Keratinocyte (primary cell): Measurements from ENCODE around the gene FHIT. TPM values are rescaled to one million over a fixed set of nuclear protein-coding genes. Genes with fewer than 3 reads are reported as not detected.

ENCODE experiments used
- DNase-seq: peaks from one replicate; pipeline ENCODE4 v3.0.0-alpha.2; 2011; ENCODE audit warnings: low read depth, missing footprints, low spot score
- FAIRE-seq: peaks from 2 replicates; lab custom pipeline; 2011; peaks lifted over from hg19 to GRCh38; lab: Jason Lieb, UNC
- H2AFZ ChIP-seq: 2 replicates; pipeline ENCODE4 v1.6.0; 2012; ENCODE audit warnings: low read length, control low read depth, inconsistent platforms; ENCODE audit not compliant: control insufficient read depth
- H3K27ac ChIP-seq: 2 replicates; pipeline ENCODE4 v1.5.1; 2011; ENCODE audit warnings: low read length; ENCODE audit not compliant: control insufficient read depth, insufficient read depth
- H3K27me3 ChIP-seq: 3 replicates; pipeline ENCODE4 v1.6.0; 2011; ENCODE audit warnings: low read length; ENCODE audit not compliant: control insufficient read depth, insufficient read depth; ENCODE audit errors: extremely low read depth
- H3K36me3 ChIP-seq, 2 experiments: 2 replicates in 1 of 2; 3 replicates in 1 of 2; pipeline ENCODE4 v1.5.1; 2011; ENCODE audit warnings: low read length in 2 of 2, mild to moderate bottlenecking in 1 of 2; ENCODE audit not compliant: control insufficient read depth in 2 of 2, insufficient read depth in 2 of 2; ENCODE audit errors: extremely low read depth in 1 of 2
- H3K4me1 ChIP-seq: 3 replicates; pipeline ENCODE4 v1.5.1; 2011; ENCODE audit warnings: low read length; ENCODE audit not compliant: control insufficient read depth, insufficient read depth; ENCODE audit errors: extremely low read depth
- H3K4me2 ChIP-seq: 3 replicates; pipeline ENCODE4 v1.6.0; 2011; ENCODE audit warnings: low read depth, low read length; ENCODE audit not compliant: control insufficient read depth, insufficient read depth; ENCODE audit errors: extremely low read depth
- H3K4me3 ChIP-seq, 3 experiments: fragments of 200-600 bp in 1 of 3; sonication (generic) in 1 of 3; 2 replicates in 2 of 3; 3 replicates in 1 of 3; pipeline ENCODE4 v1.5.1; 2011 to 2016; ENCODE audit warnings: low read length in 3 of 3, mild to moderate bottlenecking in 3 of 3, control low read depth in 2 of 3, inconsistent platforms in 1 of 3, low read depth in 1 of 3, mixed read lengths in 1 of 3, mixed run types in 1 of 3, moderate library complexity in 1 of 3; ENCODE audit not compliant: control insufficient read depth in 2 of 3, insufficient read depth in 2 of 3; ENCODE audit errors: extremely low read depth in 1 of 3
- H3K79me2 ChIP-seq: 2 replicates; pipeline ENCODE4 v1.6.0; 2012; ENCODE audit warnings: low read length; ENCODE audit not compliant: control insufficient read depth, insufficient read depth
- H3K9ac ChIP-seq: 3 replicates; pipeline ENCODE4 v1.6.0; 2011; ENCODE audit warnings: low read length; ENCODE audit not compliant: control insufficient read depth, insufficient read depth; ENCODE audit errors: extremely low read depth
- H3K9me1 ChIP-seq: 3 replicates; pipeline ENCODE4 v1.6.0; 2011; ENCODE audit warnings: low read length; ENCODE audit not compliant: control insufficient read depth, insufficient read depth; ENCODE audit errors: extremely low read depth
- H3K9me3 ChIP-seq: 2 replicates; pipeline ENCODE4 v1.5.1; 2012; ENCODE audit warnings: low read depth, low read length; ENCODE audit not compliant: control insufficient read depth
- H4K20me1 ChIP-seq: 3 replicates; pipeline ENCODE4 v1.6.0; 2011; ENCODE audit warnings: low read length; ENCODE audit not compliant: control insufficient read depth, insufficient read depth; ENCODE audit errors: extremely low read depth
- CTCF ChIP-seq, 3 experiments: IDR thresholded peaks in 1 of 3; conservative IDR thresholded peaks in 1 of 3; optimal IDR thresholded peaks in 1 of 3; 2 replicates in 2 of 3; 3 replicates in 1 of 3; pipeline versions ENCODE3 to v1.5.1; 2011; ENCODE audit warnings: low read length in 3 of 3, mild to moderate bottlenecking in 3 of 3, moderate library complexity in 2 of 3, control low read depth in 1 of 3, inconsistent platforms in 1 of 3; ENCODE audit not compliant: insufficient read depth in 2 of 3; ENCODE audit errors: extremely low read depth in 1 of 3
- EZH2 ChIP-seq: IDR thresholded peaks from one replicate; pipeline ENCODE4 v1.6.1; 2012; ENCODE audit warnings: inconsistent platforms, mild to moderate bottlenecking, low read length, moderate library complexity
- dilution Hi-C: fragments of 300-500 bp; cut with MboI; formaldehyde crosslinking; loops from one replicate; pipeline ENCODE4 v1.7.0; 2020; ENCODE audit warnings: low sequenced_read_pairs; ENCODE audit not compliant: extremely low pct_ligation_motif_present
- polyA plus RNA-seq, 5 experiments: library from polyadenylated mRNA; depleted of rRNA in 3 of 5; stranded (reverse) in 3 of 5; stranded (forward) in 1 of 5; unstranded in 1 of 5; fragments of >200 nt; gene quantifications; 1 replicate in 1 of 5; 2 replicates in 3 of 5; 3 replicates in 1 of 5; pipeline versions ENCODE4 v1.2.1 to v1.2.3, GENCODE V29; 2011 to 2012; ENCODE audit warnings: missing spikeins in 2 of 5, low read depth in 1 of 5, low replicate concordance in 1 of 5

The FHIT gene
- polyA plus RNA-seq, 1 donor (not counting 4 experiments of a cell fraction or from before 2014, with no cell fraction given) = 2.2 TPM

- Histone ChIP-seq H3K36me3 (no peaks in the 10 kb centered on the region), H2AFZ (no peak overlapping the region), H3K9ac (no peak overlapping the region), H4K20me1 (no peaks in the 10 kb centered on the region), H3K79me2 (no peaks in the 10 kb centered on the region), H3K9me3 (no peaks in the 10 kb centered on the region), H3K27me3 (no peaks in the 10 kb centered on the region), H3K4me3 (no peak overlapping the region), H3K27ac (no peak overlapping the region), H3K4me2 (no peak overlapping the region), H3K4me1 (no peaks in the 10 kb centered on the region), H3K9me1 (no peaks in the 10 kb centered on the region)
- DNase-seq = no peak
- FAIRE-seq = no peak
- dilution Hi-C loops = no loop called here
- TF ChIP-seq CTCF (optimal IDR thresholded peaks at IDR 0.05 in 1 of 3, IDR thresholded peaks at IDR 0.05 in 1 of 3, conservative IDR thresholded peaks at IDR 0.05 in 1 of 3; ENCODE audit: extremely low read depth in 1 of 3, insufficient read depth in 2 of 3, low read length in 3 of 3) (no peak), EZH2 (no peak)
These were observed 1022.4 kb downstream of the FHIT start for GRCh38 chr3:60228823-60229222.

GRCh38 chr3:60226912-60227311 lies 1024.3 kb downstream of the FHIT start:
- H4K20me1 ChIP-seq = no peaks in the 10 kb centered on the region
- no peaks in the 10 kb centered on the region for H3K4me1 ChIP-seq
- H3K9me3 ChIP-seq = no peaks in the 10 kb centered on the region
- no peaks in the 10 kb centered on the region for H3K79me2 ChIP-seq
- TF ChIP-seq CTCF (optimal IDR thresholded peaks at IDR 0.05 in 1 of 3, IDR thresholded peaks at IDR 0.05 in 1 of 3, conservative IDR thresholded peaks at IDR 0.05 in 1 of 3; ENCODE audit: extremely low read depth in 1 of 3, insufficient read depth in 2 of 3, low read length in 3 of 3) (no peak), EZH2 (no peak)
- H3K9ac ChIP-seq = no peak overlapping the region
- no peaks in the 10 kb centered on the region for H3K9me1 ChIP-seq
- no peaks in the 10 kb centered on the region for H3K27me3 ChIP-seq
- H2AFZ ChIP-seq = no peak overlapping the region
- H3K27ac ChIP-seq = no peak overlapping the region
- H3K4me3 ChIP-seq = no peak overlapping the region
- FAIRE-seq (no peak), DNase-seq (no peak)
- H3K36me3 ChIP-seq = no peaks in the 10 kb centered on the region
- dilution Hi-C loops = no loop called here
- H3K4me2 ChIP-seq = no peak overlapping the region
